SK-N-MC (cell line): ENCODE results near the gene SAFB2.

Experiments used
- EZH2 ChIP-seq: fragments of 200-600 bp; sonication (generic); IDR thresholded peaks from one replicate; pipeline ENCODE4 v1.6.1; 2017; ENCODE audit warnings: antibody characterized with exemption
- FOXP2 ChIP-seq: optimal IDR thresholded peaks from 2 replicates; pipeline ENCODE3; 2011; ENCODE audit warnings: mild to moderate bottlenecking, moderate library complexity; ENCODE audit not compliant: insufficient read depth; ENCODE audit errors: extremely low read length, control extremely low read depth
- POLR2AphosphoS5 ChIP-seq: IDR thresholded peaks from 2 replicates; pipeline ENCODE4 v1.6.1; 2012; ENCODE audit warnings: mild to moderate bottlenecking, low read depth, low read length, borderline replicate concordance

GRCh38 chr19:5592531-5593342 lies 29.8 kb downstream of the SAFB2 start:
- TF ChIP-seq POLR2AphosphoS5 (no peak), EZH2 (no peak), FOXP2 (no peak)
